Lung (tissue), 12 donors: ENCODE results near the gene KCNJ6. TPM values are rescaled to one million over a fixed set of nuclear protein-coding genes. Genes with fewer than 3 reads are reported as not detected.

Experiments
- ATAC-seq: fragments of 200-7000 bp; cut with Tn5 transposase; one replicate; pipeline ENCODE4 v1.9.1; 2020; ENCODE audit warnings: moderate number of reproducible peaks; ENCODE audit not compliant: insufficient read depth, low FRiP score
- DNase-seq, 3 donors: peaks; one replicate each; pipeline ENCODE4 v3.0.0-alpha.2; 2013 to 2017
- H3K27ac ChIP-seq, 2 donors: one replicate each; pipeline ENCODE4 v1.5.1; 2013; ENCODE audit warnings: mild to moderate bottlenecking in 2 of 2, moderate library complexity in 2 of 2, control low read depth in 1 of 2, inconsistent platforms in 1 of 2, low read depth in 1 of 2, low read length in 1 of 2
- H3K27me3 ChIP-seq, 3 donors: one replicate each; pipeline ENCODE4 v1.5.1; 2013; ENCODE audit warnings: low read length in 2 of 3; ENCODE audit not compliant: control insufficient read depth in 3 of 3, insufficient read depth in 3 of 3
- H3K36me3 ChIP-seq, 4 donors: one replicate each; pipeline ENCODE4 v1.5.1; 2013; ENCODE audit warnings: low read length in 4 of 4, mild to moderate bottlenecking in 1 of 4, moderate library complexity in 1 of 4; ENCODE audit not compliant: control insufficient read depth in 4 of 4, insufficient read depth in 4 of 4
- H3K4me1 ChIP-seq, 5 donors: one replicate each; pipeline ENCODE4 v1.5.1; 2013; ENCODE audit warnings: low read length in 5 of 5, mild to moderate bottlenecking in 2 of 5, moderate library complexity in 1 of 5; ENCODE audit not compliant: control insufficient read depth in 5 of 5, insufficient read depth in 5 of 5
- H3K4me3 ChIP-seq: one replicate; pipeline ENCODE4 v1.5.1; 2013; ENCODE audit warnings: mild to moderate bottlenecking, control low read depth, moderate library complexity
- H3K9ac ChIP-seq, 2 donors: one replicate each; pipeline ENCODE4 v1.5.1; 2013; ENCODE audit warnings: low read length in 2 of 2, control low read depth in 1 of 2; ENCODE audit not compliant: insufficient read depth in 1 of 2
- H3K9me3 ChIP-seq, 4 donors: one replicate each; pipeline ENCODE4 v1.5.1; 2013; ENCODE audit warnings: low read length in 3 of 4, mild to moderate bottlenecking in 1 of 4, moderate library complexity in 1 of 4; ENCODE audit not compliant: control insufficient read depth in 4 of 4, insufficient read depth in 3 of 4
- CTCF ChIP-seq: IDR thresholded peaks from 2 replicates; pipeline ENCODE4 v1.5.1; 2012; ENCODE audit warnings: mild to moderate bottlenecking; ENCODE audit errors: control extremely low read depth, extremely low read depth
- WGBS, 2 donors: extraction: QIAGEN DNeasy Blood & Tissue Kit; methylation state at CpG; one replicate each; pipeline ENCODE4 v1.1.7; 2013; 5-methylcytosine and 5-hydroxymethylcytosine counted together
- polyA plus RNA-seq, 2 donors: library from polyadenylated mRNA; stranded (reverse); fragments of 200-250 nt; gene quantifications; one replicate each; pipeline ENCODE4 v1.2.1, GENCODE V29; 2013
- total RNA-seq, 2 donors: library from RNA; depleted of rRNA in 1 of 2; stranded (reverse); fragments of >200 nt in 1 of 2; gene quantifications; one replicate each; pipeline ENCODE4 v1.2.1, GENCODE V29; 2014 to 2021
- donor health status: control.
- donor health status: control.
- donor health status: Bipolar disorder and iron deficiency.
- donor health status: healthy.
- donor health status: DM: yes; HTN: yes; CAD: no.

Gene KCNJ6
- total and polyA plus RNA-seq, 4 donors: 0.01 to 0.31 (median 0.03) TPM

DNA sequence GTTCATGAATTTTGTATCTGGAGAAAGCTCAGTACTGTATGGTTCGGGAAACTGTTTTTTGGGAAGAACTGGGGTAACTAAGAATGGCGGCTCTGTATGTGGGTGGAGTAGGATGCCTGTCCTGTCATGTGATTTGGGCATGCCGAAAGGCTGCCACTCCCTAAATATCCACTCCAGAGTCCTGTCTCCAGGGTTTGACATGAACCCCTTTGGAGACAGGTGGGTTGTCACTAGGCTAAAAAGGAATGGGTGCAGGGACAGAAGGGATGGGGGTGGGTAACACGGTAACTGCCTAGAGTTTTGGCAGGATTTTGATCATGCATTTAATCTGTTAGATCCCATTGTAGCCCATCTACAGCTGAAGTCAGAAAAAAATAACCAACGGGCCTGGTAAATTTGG, 150.1 kb downstream of the KCNJ6 start:
- no peak for TF ChIP-seq CTCF

DNA sequence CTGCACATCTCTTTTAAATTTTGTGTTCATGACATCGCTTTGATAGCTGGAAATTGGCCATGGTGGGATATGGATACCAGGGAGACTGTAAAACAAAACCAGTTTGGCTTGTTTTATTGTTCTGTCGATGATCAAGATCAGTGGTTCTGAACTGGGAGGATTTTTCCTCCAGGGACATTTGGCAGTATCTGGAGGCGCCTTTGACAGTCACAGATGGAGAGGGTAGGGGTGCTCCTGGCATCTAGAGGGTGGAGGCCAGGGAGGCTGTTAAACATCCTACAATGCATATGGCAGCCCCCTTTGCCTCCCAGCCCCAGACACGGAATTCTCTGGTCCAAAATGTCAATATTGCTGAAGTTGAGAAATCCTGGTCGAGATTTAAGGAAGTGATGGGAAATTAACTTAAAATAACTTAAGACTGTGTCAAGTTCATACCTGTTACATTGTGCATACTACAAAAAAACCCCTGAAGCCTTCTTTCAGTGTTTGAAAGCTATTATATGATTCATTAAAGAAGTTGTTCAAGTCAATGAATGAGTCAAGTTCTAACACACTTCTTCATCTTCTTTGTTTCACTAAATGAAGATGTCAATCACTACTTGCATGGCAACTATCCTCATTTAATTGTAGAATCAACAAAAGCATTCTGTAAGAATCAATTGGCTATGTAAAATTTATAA, 150.9 kb downstream of the KCNJ6 start:
- no peaks in the 10 kb centered on the region for H3K36me3 ChIP-seq

More for the DNA sequence above, 150.1 kb downstream of the KCNJ6 start:
- H3K4me1 ChIP-seq: peaks cover 0 to 9% (median 0%) of the 10 kb centered on the region in 5 donors
- H3K27me3 ChIP-seq: peaks cover 0 to 3% (median 0%) of the 10 kb centered on the region in 3 donors
- no peaks in the 10 kb centered on the region for H3K36me3 ChIP-seq
- 86 to 90% methylated on average over 5 of the region's 5 CpGs for WGBS, 2 donors
- DNase-seq (no peak), ATAC-seq (no peak)
- H3K9me3 ChIP-seq: peaks cover 0 to 2% (median 0%) of the 10 kb centered on the region in 4 donors
- no peak overlapping the region for H3K4me3 ChIP-seq
- no peak overlapping the region for H3K27ac ChIP-seq
- no peak overlapping the region for H3K9ac ChIP-seq

GRCh38 chr21:37764691-37765090, 151.6 kb downstream of the KCNJ6 start:
- Histone ChIP-seq H3K27ac (no peak overlapping the region), H3K27me3 (peaks cover 0 to 3% (median 0%) of the 10 kb centered on the region in 3 donors), H3K9me3 (peaks cover 0 to 2% (median 0%) of the 10 kb centered on the region in 4 donors), H3K4me3 (no peak overlapping the region), H3K4me1 (peaks cover 0 to 9% (median 0%) of the 10 kb centered on the region in 5 donors), H3K36me3 (no peaks in the 10 kb centered on the region), H3K9ac (no peak overlapping the region)
- no peak for ATAC-seq
- 71 to 92% methylated on average over 2 of the region's 2 CpGs for WGBS, 2 donors
- DNase-seq: no peak
- no peak for TF ChIP-seq CTCF

More for the DNA sequence above, 150.9 kb downstream of the KCNJ6 start:
- peaks cover 0 to 2% (median 0%) of the 10 kb centered on the region in 4 donors for H3K9me3 ChIP-seq
- WGBS, 2 donors: 72 to 75% methylated on average over 5 of the region's 5 CpGs
- no peak for ATAC-seq
- no peak overlapping the region for H3K9ac ChIP-seq
- no peak for TF ChIP-seq CTCF
- peaks cover 0 to 3% (median 0%) of the 10 kb centered on the region in 3 donors for H3K27me3 ChIP-seq
- H3K4me1 ChIP-seq: peaks cover 0 to 9% (median 0%) of the 10 kb centered on the region in 5 donors
- no peak overlapping the region for H3K27ac ChIP-seq
- no peak for DNase-seq
- no peak overlapping the region for H3K4me3 ChIP-seq
